Fibroblast of mammary gland (primary cell): Measurements from ENCODE around the gene PLEKHO1.
A peak's percentile ranks its signal among the peaks of the same experiment; 100 is the strongest.

Experiments used
- DNase-seq: peaks from one replicate; pipeline ENCODE4 v3.0.0-alpha.2; 2010; ENCODE audit warnings: low read depth
- H3K4me3 ChIP-seq: 2 replicates; pipeline ENCODE4 v1.5.1; 2011; ENCODE audit warnings: low read depth, mild to moderate bottlenecking, low read length, moderate library complexity; ENCODE audit not compliant: control insufficient read depth
- TF ChIP-seq, protein P1 (sequence below): conservative IDR thresholded peaks from 2 replicates; pipeline ENCODE4 v1.5.1; 2011; ENCODE audit warnings: low read depth, low read length, inconsistent platforms; ENCODE audit not compliant: control insufficient read depth, insufficient read depth

PLEKHO1 gene

DNA sequence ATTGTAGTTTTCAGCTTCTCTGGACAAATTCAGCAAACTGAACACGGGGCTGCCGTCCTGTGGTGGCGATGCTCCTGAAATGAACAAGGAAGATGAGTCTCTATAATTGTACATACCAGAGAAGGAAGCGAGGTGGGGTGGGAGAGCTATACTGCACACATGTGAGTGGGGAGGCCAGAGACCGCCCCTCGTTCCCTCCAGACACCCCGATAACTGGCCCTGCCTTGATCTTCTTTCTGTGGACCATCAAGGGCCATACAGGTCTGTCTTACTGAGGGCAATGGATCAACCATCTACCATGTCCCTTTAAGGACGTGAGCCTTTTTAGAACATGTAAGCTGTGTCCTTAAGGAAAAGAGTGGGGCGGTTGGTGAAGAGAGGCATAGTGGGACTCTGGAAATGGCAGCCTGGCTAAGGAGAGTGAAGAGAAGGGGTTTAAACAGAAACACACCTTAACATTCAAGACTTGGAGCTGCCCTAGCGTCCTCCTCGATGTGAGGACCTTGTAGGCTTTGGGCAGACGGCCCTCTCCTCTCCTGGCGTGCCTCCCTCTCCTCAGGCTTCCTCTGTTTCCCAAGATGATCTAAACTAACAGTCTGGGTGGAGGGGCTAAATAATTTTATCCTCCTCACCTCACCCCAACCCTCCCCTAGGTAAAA is 5.8 kb downstream of the PLEKHO1 start:
- TF ChIP-seq, protein P1, sequence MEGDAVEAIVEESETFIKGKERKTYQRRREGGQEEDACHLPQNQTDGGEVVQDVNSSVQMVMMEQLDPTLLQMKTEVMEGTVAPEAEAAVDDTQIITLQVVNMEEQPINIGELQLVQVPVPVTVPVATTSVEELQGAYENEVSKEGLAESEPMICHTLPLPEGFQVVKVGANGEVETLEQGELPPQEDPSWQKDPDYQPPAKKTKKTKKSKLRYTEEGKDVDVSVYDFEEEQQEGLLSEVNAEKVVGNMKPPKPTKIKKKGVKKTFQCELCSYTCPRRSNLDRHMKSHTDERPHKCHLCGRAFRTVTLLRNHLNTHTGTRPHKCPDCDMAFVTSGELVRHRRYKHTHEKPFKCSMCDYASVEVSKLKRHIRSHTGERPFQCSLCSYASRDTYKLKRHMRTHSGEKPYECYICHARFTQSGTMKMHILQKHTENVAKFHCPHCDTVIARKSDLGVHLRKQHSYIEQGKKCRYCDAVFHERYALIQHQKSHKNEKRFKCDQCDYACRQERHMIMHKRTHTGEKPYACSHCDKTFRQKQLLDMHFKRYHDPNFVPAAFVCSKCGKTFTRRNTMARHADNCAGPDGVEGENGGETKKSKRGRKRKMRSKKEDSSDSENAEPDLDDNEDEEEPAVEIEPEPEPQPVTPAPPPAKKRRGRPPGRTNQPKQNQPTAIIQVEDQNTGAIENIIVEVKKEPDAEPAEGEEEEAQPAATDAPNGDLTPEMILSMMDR = no peak
- no peak for DNase-seq
- no peak overlapping the region for H3K4me3 ChIP-seq

DNA sequence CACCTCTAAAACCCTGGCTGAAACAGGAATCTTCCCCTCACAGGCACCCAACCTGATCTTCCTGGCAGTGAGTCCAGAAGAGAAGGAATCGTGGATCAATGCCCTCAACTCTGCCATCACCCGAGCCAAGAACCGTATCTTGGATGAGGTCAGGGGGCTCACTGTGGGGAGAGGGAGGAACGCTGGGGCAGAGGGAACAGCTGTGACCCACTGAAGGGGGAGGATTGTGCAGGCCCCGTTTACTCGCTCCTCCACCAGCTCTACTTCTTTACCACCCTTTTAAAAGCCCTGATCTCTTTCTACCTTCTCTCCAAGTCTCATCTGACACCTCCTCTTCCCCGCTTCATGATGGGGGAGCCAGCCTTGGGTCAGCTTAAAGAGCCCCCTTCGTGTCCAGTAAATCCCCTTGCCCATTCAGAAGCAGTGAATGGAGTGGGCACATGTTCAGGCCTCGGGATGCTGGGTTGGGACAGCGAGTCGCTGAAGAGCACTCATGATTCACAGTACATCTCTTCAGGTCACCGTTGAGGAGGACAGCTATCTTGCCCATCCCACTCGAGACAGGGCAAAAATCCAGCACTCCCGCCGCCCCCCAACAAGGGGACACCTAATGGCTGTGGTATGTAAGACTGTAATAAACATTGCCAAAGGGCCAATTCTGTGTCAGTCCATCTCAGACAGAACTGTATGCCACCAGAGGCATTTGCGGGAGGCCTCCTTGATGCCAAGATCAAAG is 7.3 kb downstream of the PLEKHO1 start:
- TF ChIP-seq, protein P1 = no peak
- DNase-seq = peak; percentile 48
- no peak overlapping the region for H3K4me3 ChIP-seq

DNA sequence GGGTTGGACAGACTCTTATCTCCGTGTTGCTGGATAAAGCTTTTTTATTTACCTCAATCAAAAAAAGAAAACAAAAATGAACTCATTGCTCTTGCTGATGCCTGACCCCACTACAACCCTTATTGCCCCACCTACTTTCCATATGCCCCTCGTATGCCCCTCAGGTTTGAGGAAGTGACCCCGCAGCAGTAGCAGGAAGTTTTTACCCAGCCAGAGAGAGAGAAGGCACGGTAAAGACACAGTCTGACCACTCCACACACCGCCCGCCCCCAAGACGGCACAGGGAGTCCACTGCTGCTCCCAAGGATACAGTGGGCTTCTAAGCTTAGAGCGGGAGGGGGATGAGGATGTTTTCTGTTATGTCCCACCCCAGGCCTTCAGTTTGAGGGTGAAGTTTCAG is 9.8 kb downstream of the PLEKHO1 start:
- no peak for DNase-seq
- TF ChIP-seq, protein P1 = no peak
- H3K4me3 ChIP-seq = no peak overlapping the region

DNA sequence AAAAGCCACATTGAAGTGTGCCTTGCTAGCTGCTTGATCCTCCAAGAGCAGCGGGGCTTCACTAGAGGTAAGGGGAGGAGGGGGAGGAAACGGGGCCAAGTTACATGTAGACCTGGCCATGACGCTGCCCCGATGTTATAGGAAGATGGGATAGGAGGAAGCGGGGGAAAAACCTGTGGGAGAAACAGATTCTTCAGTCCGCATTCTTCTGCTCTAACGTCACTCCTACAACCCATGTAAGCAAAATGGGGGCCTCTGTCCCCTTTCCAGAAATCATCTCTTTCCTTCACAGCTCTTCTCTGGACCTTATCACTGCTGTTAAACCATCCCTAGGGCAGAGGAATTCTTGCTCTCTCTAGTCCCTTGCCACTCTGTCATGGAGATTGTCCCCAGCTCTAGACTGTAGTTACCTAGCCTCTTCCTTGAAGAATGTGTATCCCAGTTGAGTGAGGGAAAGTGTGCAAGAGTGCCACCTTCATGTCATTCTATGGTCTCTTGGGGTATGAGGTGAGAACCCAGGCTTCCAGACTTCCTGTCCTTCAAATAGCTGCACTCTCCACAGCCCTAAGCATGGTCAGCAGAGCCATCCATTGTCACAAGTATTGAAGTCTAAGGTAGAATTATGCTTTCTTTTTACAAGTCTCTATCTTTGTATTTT is 11.4 kb downstream of the PLEKHO1 start:
- no peak overlapping the region for H3K4me3 ChIP-seq
- TF ChIP-seq, protein P1 = no peak
- DNase-seq = no peak

DNA sequence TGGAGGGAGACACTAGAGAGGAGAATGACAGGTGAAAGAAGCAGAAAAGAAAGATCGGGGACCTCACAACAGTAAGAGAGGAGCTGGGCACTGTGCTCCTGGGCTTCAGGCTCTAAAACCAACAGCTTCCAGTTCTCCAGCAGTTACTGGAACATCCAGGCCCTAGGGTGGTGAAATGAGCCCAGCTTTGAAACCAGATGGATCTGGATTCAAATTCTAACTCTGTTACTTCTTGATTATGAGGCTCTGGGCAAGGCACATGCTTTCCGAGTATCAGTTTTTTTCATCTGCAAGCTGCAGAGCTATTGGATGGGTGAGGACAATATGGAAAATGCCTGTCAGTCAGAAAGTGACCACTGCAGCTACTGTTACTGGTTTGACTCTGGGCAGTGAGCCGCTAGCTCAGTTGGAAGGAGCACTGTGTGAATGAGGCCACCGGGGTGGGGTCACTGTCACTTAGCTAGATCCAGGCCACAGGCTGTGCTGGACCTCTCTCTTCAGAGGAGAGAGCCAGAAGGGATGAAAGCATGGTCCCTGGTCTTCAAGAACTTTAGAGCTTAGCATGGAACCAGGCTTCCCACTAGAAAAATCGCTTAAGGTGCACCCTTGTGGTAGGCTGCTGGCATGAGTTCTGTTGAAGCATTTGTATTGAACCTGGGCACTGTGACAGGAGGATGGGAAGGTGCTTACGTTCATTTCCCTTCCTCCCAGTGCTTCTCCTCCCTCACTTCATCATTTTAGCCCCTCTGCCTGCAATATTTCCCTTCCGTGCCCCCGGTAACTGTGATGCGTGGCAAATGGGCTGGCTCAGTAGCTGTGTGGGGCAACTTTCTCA is 12.2 kb downstream of the PLEKHO1 start:
- peak; percentile 34 for DNase-seq
- TF ChIP-seq, protein P1 = no peak
- no peak overlapping the region for H3K4me3 ChIP-seq

DNA sequence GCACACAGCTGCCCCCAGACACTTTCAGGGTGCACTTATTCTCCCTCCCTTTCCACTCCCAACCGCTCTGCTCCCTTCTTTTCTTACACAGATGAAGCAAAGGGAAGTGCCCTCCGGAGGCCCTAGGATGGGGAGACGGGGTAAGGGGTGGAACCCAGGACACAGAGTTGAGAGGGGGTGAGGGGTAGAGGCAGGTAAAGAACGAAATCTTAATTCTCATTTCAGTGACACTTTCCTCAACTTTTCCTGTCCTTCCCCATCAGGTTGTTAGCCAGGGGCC is 12.8 kb downstream of the PLEKHO1 start:
- TF ChIP-seq, protein P1 = no peak
- DNase-seq = no peak
- H3K4me3 ChIP-seq = no peak overlapping the region
